CD4-positive, alpha-beta T cell treated with Interleukin-1 beta for 1 hour (primary cell): Measurements from ENCODE around the gene ZNF592.
A peak's percentile ranks its signal among the peaks of the same experiment; 100 is the strongest.
"Not testable (repeated sequence)": the region's sequence is repeated elsewhere in the genome, so short reads cannot be mapped to it uniquely, and the experiment has no call there.

Experiments used
- DNase-seq, 2 donors: peaks; one replicate each; pipeline ENCODE4 v3.0.0-alpha.2; 2020 to 2022

Gene ZNF592

DNA sequence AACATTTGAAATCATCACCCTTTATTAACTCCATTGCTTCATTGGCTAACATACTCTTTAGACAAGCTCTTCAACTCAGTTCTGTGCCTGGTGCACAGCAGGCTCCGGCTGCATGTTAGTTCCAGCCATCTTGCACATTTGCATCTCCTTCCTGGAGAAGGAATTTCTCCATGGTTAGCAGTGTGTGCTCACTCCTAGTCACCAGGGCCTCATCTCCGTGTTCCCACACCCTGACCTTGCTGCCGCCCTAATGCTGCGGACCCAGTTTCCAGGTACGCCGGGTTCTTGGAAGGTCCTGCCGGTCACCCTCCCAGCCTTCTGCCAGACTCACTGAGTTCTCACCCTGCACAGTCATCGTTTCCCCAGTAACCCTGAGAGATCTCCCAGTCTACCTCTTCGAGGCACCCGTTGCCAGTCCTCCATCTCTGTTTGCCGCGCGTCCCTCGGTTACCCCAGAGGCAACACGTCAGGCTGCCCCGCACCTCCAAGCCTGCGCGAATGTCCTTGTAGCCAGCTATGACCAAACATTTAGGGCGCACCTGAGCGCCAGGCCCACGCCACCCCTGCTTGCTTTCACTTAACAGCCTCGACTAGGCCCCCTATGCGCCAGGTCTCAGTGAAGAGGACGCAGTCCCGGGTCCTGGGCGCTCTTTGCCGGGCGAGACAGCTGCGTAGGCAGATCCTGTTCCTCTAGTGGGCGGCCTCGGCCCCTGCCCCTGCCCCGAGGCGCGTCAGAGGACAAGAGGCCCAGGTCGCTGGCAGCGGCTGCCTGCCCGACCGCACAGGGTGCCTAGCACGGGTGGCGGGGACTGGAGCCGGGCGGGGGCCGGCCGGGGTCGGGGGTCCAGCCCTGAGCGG lies 747 bp upstream of the ZNF592 start:
- DNase-seq = peak; percentile 77 to 81

DNA sequence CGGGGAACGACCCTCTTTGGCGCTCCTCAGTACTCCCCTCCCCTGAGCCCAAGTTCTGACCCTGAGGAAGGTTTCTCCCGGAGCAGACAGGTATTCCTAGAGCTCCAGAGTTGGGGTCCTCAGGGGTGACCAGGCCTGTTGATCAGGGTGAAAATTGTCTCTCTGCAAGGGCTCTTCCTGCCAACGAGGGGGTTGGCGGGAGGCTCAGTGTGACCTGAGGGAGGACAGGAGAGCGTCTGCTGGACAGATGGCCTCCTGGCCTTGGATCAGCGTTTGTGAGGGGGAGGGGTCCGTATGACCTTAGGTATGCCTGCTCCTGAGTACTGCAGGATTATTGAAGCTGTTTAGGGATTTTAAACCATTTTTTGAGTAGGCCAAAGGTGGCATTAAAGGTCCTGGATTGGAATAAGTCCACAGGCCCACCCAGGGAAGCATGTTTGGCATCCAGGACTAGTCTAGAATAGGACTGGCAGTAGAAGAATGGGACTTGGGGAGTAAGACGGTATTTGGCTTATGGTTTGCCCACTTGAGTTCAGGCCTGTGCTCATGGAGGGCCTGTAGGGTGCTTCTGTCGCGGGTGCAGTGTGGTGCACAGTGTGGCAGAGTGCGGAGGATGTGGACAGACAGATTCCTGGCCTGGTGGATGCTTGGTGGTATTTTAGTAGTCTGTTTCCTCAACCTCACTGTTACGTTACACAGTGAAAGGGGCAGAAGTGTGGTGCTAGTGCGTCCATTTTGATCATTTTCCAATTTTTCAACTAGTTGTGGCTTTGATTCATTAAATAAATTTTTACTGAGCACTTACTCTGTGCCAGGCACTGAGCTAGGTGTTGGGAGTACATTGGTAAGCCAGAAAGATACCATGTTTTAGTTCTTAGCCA lies 959 bp downstream of the ZNF592 start:
- DNase-seq = peak; percentile 49 to 55

DNA sequence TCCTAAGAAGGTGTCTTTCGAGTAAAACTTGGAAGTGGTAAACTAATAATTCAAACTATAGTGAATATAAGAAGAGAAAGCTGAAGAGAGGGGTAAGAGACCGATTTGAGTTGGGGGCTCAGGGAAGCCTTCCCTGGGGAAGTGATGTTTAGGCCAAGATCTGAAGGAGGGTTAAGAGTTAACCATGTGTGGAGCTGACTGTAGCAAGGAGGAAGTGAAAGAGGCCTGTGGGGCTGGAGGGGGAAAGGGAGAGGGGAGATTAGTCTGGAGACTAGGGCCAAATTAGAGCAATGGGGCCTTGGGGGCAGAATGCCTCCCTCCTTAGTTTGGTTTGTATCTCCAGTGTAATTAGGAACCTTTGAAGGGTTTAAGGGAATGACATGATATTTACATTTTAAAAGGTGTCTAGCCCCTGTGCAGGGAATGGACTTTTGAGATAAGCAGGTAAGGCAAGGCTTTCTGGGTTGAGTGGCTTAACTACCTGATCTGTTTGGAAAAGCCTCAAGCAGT lies 2.2 kb downstream of the ZNF592 start:
- DNase-seq = peak in 1 of 2 donors; percentile 31

DNA sequence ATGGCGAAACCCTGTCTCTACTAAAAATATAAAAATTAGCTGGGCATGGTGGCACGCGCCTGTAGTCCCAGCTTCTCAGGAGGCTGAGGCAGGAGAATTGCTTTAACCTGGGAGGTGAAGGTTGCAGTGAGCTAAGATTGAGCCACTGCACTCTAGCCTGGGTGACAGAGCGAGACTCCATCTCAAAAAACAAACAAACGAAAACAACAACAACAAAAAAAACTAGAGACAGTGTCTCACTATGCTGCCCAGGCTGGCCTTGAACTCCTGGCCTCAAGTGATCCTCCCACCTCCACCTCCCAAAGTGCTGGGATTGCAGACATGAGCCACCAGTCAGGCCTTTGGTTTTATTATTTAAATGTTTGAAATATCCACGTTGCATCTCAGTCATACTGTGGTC lies 3.3 kb downstream of the ZNF592 start:
- DNase-seq = not testable (repeated sequence)

DNA sequence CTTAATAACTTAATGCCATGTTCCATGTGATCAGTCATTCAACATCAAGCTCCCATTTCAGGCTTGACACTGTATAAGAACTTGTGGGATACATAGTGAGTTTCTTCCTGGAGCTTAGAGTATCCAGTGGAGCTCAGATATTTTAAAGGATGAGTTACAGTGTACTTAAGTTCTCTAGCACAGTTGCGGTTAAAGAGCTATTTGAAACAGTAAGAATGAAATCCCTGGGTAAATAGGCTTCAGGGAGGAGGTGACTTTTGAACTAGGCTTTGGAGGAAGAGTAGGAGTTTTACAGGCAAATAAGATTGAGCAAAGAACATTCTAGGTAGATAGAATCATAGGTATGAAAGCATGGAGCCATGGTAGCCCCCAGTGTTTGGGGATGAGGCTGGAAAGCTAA lies 3.8 kb downstream of the ZNF592 start:
- no peak for DNase-seq

DNA sequence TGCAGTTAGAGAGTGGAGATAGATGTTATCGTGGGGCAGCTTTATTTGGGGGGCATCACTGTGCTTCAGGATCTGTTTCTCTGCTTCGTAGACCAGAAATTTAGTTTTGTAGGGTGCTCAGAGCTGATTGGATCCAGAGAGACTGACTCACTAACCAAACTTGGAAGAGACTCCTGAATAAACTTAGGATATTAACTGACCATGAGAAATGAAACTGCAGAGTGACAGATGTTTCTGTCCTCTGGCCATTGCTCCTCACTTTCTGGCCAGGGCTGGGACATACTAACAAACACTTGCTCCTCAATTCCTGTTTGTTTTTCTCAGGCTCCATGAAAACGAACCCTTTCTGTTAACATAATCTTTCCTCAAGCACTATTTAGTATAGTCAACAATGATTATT lies 4.3 kb downstream of the ZNF592 start:
- no peak for DNase-seq

DNA sequence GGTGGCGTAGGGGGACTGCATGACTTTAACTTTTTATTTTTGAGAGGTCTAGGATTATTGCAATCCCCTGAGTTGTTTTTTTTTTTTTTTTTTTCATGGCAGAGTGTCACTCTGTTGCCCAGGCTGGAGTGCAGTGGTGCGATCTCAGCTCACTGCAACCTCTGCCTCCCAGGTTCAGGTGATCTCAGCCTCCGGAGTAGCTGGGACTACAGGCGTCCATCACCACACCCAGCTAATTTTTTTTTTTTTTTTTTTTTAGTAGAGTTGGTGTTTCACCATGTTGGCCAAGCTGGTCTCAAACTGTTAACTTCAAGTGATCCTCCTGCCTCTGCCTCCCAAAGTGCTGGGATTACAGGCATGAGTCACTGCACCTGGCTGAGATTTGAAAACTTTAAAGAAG lies 6.5 kb downstream of the ZNF592 start:
- DNase-seq = not testable (repeated sequence)

DNA sequence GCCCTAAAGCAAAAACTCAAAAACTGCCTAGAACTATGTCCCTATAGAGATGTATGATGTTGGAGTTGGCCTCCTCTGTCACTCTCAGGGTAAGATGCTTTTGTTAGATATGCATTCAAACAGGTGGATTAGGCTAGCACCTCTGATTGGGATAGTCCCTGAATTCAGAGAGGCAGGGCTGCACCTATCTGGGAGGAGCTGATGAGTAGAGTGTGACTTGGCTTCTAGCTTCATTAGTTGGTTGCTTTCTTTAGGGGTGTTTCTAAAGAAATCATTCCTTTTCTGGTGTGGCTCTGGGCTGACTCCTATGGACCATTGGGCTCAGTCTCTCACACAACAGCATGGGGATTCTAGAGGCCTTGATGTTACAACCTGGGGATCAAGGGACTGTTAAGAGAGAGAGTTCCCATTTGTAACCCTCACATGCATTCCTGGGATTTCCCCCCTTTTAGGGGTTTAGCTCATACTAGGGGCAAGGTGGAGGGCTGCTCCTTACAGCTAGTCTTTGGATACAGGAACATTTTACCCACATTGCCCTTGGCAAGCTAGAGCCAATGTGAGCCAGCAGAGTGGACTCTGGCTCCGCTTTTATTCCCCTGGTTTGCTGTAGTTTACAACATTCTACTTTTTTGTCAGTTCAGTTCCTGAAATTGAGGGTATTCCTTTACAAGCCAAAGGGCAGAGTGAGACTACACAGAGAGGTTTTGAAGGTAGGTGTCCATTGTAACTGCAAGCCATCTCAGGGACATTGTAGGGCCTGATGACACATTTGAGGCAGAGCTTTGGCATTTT lies 7.5 kb downstream of the ZNF592 start:
- no peak for DNase-seq

DNA sequence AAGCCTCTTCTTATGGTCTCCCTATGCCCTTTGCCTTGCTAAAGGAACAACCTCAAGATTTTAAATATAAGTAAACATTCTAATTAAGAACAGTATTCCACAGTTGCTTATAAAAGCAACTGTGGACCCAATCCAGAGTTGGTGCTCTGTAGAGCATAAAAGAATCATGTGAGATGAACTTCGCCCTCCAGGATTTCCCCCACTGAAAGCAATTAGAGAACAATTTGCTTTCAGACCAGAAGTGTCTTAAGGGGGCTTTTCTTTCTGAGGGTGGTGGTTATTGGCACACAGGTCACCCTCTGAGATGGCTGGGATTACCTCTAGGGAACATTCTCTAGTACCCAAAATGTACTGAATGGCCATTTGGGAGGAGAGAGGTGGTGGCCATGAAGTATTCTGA lies 10.6 kb downstream of the ZNF592 start:
- no peak for DNase-seq

DNA sequence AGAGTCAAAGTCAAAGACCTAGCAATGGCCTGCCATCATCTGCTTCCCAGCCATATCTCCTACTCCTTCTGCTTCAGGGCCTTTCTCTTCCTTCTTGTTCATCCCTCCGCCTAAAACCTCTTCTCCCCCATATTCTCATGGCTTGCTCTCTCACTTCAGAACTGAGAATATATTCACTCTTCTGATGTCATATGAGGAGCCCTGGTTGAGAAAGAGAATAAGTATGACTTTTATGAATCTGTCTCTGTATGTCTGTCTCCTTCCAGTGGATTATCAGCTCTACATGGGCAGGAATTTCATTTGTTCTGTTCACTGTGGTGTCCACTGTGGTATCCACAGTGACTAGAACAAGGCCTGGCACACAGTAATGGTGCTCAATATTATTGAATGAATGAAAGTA lies 11.8 kb downstream of the ZNF592 start:
- DNase-seq = no peak

DNA sequence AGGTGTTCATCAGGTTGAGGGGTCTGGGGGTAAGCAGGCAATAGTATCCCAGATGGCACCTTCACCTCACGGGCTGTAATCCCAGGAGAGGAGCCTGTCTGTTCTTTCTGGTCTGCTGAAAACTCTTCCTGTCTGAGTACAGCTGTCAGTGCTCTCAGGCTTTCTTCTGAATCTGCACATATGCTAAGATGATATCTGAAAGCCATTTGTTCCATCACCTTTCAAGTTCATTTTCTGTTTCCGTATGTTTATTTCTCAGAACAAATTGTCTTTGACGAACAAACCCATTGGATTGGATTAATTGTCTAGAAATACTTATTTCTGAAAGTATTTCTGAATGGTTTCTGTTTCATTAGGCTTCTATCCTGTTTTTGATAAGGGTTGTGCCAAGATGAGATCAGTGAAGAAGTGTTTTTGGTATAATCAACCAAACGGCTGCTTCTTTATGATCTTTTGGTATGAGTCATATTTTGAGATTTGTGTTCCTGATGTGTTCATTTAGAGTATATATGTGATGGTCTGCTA lies 13.3 kb downstream of the ZNF592 start:
- peak in 1 of 2 donors; percentile 1 for DNase-seq

DNA sequence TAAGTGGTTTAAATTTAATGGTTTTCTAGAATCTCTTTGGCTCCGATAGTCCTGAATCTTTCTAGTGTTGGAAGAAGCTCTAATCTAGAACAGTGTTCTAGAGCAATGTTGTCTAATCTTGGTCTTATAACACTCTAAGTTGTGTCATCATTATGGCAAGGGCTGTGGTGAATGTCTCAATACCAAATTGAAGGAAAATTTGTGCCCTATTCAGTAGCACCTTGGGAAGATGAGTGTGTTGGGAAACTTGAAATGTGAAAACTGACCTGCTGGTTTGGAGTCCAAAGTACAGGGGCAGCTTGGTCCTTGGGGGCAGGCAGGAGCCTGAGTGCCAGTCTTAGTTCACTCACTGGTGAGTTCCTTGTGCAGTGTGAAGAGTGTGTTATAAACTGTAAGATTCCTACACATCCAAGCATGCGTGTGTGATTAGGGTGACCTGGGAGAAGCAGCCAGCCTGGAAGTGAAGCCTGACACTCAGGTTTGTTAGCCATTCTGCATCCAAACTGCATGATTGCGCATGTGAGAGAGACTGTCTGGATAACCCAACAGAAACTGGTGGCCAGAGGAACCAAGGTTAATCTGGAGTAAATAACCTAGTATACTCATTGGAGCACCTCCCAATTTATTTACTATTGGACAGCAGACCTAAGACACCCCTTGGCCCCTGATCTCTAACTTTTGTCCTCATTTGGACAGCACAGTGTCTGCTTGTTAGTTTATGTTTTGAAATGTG lies 14.6 kb downstream of the ZNF592 start:
- no peak for DNase-seq

DNA sequence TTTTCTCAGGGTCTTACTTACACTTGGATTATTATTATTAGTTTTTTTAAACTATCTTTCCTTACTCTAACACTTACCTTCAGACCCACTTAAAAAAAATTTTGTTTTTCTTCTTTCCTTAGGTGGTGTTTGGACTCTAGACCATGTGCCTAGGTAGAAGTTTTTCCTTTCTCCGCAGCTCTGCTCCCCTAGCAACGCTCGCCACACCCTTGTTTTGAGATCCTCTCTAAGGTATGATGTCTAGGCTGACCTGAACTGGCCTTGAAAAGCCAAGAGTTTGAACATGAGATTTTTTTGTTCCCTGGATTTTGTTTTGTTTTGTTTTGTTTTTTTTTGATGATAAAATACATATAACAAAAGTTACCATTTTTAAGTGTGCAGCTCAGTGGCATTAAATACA lies 16.2 kb downstream of the ZNF592 start:
- no peak for DNase-seq

DNA sequence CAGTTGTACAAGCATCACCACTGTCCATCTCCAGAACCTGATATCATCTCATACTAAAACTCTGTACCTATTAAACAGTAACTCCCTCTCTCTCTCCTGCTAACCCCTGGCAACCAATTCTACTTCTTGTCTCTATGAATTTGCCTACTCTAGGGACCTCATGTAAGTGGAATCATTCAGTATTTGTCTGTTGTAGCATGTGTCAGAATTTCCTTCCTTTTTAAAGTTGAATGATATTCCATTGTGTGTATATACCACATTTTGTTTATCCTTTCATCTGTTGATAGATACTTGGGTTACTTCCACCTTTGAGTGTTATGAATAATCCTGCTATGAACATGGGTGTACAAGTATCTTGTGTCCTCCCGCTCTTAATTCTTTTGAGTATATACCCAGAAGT lies 16.6 kb downstream of the ZNF592 start:
- no peak for DNase-seq

DNA sequence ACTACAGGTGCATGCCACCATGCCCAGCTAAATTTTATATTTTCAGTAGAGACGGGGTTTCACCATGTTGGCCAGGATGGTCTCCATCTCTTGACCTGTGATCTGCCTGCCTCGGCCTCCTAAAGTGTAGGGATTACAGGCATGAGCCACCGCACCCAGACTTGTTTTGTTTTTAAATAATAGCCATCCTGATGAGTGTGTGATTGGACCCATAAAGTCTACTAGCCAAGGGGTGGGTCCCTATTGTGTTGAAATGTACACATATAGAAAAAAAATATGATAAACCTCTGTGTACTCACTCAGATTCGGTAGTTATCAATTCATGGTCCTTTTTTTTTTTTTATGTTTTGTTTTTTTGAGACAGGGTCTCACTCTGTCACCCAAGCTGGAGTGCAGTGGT lies 17.3 kb downstream of the ZNF592 start:
- DNase-seq = no peak

DNA sequence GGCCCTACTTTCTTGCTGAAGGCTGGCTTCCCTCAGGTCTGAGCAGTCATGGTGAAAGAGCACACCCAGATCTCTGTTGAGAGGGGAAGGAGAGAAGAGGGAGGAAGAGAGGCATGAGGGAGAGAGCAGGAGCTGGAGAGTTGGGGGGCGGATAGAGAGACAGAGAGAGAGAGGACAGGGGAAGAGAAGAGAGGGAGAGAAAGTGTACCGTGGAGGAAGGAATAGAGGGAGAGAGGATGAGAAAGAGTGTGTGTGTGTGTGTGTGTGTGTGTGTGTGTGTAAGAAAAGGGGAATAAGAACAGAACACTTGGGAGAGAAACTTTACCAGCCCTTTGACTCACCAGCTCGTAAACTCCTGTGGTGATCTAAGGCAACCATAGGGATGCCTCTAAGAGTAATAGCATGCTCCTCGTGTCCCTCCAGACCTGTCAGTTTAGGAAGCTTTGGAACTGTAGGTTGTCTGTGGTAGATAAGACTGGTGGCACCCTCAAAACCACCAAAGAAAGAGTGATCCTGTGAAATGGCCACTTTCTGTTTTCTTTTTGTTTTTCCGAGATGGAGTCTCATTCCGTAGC lies 18.2 kb downstream of the ZNF592 start:
- DNase-seq = no peak

DNA sequence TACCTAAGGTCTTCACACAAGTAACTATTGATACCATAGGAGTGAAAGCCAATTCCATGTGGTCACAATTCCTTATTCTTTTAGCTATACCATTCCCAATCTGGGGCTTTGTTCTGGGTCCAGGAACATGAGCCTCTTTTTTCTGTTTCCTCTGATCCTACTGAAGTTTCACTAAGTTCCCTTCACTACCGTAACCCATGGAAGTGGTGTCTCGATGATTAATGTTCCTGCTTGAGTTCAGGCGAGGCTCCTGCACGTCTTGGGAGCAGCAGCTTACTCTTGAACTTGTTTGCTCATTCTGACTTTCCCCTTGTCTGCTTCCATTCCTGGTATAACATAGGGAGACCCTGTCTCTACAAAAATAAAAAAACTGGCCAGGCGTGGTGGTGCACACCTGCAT lies 23.6 kb downstream of the ZNF592 start:
- DNase-seq = no peak

DNA sequence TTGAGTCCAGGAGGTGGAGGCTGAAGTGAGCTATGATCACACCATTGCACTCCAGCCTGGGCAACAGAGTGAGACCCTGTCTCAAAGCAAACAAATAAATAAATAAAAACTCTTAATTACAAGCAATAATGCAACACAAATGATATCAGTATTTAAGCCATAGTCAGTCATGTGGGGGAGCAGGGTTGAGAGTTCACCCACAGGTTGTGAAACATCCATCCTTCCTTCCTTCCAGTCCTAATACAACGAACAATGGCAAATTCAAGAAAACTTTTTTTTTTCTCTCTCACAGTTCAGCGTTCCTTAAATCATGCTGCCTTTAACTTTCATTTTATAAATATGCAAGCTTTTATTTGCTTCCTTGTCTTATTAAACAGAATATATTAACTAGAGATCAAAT lies 24.1 kb downstream of the ZNF592 start:
- DNase-seq = no peak

DNA sequence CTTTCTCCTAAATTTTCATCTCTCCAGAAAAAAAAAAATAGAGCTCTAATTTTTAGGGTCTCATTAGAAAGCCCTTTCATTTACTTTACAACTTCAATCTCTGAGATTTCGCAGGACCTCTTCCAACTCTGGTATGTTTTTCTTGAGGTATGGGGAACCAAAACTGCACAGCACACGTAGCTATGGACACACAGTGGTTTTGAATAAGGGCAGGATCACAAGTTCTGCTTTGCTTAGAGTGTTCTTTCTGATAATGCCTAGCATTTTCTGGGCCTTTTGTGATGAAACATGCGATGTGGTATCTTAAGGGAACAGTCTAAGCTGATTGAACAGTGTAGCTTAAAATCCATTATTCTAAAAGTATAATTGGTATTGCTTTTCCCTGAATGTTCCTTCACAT lies 25.3 kb downstream of the ZNF592 start:
- no peak for DNase-seq

DNA sequence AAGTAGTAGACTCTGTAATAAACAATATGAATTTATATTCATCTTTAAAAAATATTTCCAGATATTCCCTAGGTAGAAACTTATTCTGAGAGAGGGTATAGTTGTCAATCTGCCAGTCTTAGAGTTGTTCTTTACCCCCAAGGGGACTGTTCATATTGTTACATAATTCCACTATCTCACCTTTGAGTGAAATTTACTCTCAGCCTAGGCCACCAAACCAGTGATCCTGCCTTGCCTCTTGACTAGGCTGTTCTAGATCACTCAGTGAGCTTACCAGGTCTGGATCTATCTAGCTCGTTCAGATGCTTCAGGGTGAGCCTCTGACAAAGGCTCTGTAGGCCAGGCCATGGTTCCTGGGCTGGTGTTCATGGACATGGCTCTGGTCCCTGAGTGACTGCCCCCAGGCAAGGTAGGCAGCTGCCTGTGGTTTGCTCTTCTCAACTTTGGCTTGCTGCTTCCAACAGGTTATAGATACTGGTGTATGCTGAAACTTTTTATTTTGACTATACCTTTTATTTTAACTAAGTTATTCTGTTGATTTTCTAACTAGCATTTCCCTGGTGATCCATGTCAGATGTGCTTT lies 27.6 kb downstream of the ZNF592 start:
- no peak for DNase-seq

DNA sequence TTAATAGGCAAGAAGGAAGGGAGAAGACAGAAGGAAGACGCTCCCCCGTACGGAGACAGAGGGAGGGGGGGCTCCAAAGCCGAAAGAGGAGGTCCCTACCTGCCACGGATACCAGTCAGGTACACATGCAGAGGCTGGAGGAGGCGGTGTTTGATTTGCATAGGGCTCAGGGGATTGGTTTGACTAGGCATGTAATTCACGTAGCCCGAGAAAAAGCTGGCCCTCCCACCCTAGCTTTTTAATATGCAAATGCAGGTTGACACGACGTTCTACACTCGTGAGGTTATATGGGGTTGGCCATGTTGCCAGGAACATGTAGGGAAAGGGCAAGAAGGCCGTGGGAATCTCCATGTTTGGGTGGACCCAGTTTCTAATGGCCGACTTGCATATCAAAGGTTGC lies 29.8 kb downstream of the ZNF592 start:
- no peak for DNase-seq
